Osteocyte (in vitro differentiated cells): ENCODE data around the gene IGFL4. TPM values are rescaled to one million over a fixed set of nuclear protein-coding genes. Genes with fewer than 3 reads are reported as not detected.

Experiments used
- DNase-seq: peaks from one replicate; pipeline ENCODE4 v3.0.0; 2021; ENCODE audit warnings: mixed read lengths; ENCODE audit not compliant: unreplicated experiment; ENCODE audit errors: extremely low spot score
- H3K27ac Mint-ChIP-seq: one replicate; pipeline ENCODE4 v1.8.0; 2021; ENCODE audit warnings: mild to moderate bottlenecking, mixed read lengths; ENCODE audit not compliant: unreplicated experiment
- H3K27me3 Mint-ChIP-seq: one replicate; pipeline ENCODE4 v1.8.0; 2021; ENCODE audit warnings: mixed read lengths; ENCODE audit not compliant: unreplicated experiment
- H3K36me3 Mint-ChIP-seq: one replicate; pipeline ENCODE4 v1.8.0; 2021; ENCODE audit warnings: mixed read lengths; ENCODE audit not compliant: unreplicated experiment
- H3K4me1 Mint-ChIP-seq: one replicate; pipeline ENCODE4 v1.8.0; 2021; ENCODE audit warnings: mixed read lengths; ENCODE audit not compliant: unreplicated experiment
- H3K4me3 Mint-ChIP-seq: one replicate; pipeline ENCODE4 v1.8.0; 2021; ENCODE audit warnings: mild to moderate bottlenecking, moderate library complexity, mixed read lengths; ENCODE audit not compliant: unreplicated experiment
- H3K9me3 Mint-ChIP-seq: one replicate; pipeline ENCODE4 v1.8.0; 2021; ENCODE audit warnings: mixed read lengths; ENCODE audit not compliant: unreplicated experiment
- CTCF ChIP-seq: fragments of 200-600 bp; sonication (generic); IDR thresholded peaks from 2 replicates; pipeline ENCODE4 v1.5.0; 2021; ENCODE audit warnings: antibody characterized with exemption, mild to moderate bottlenecking, moderate library complexity
- total RNA-seq: library from RNA; stranded (reverse); gene quantifications from 2 replicates; pipeline ENCODE4 v1.2.1, GENCODE V29; 2021

The IGFL4 gene
- total RNA-seq, 1 donor from 2014 or later = not detected

- no peak for DNase-seq
- H3K4me1 Mint-ChIP-seq = peaks cover 5% of the 10 kb centered on the region
- H3K27me3 Mint-ChIP-seq = peaks cover 86% of the 10 kb centered on the region
These were observed 29.1 kb upstream of the IGFL4 start for GRCh38 chr19:46069806-46070341.

GRCh38 chr19:46068345-46069258, 27.8 kb upstream of the IGFL4 start:
- no peaks in the 10 kb centered on the region for H3K36me3 Mint-ChIP-seq
- peaks cover 5% of the 10 kb centered on the region for H3K4me1 Mint-ChIP-seq
- no peaks in the 10 kb centered on the region for H3K9me3 Mint-ChIP-seq
- TF ChIP-seq CTCF = no peak
- no peak overlapping the region for H3K27ac Mint-ChIP-seq
- H3K4me3 Mint-ChIP-seq = no peak overlapping the region
- peaks cover 84% of the 10 kb centered on the region for H3K27me3 Mint-ChIP-seq
- no peak for DNase-seq

More at GRCh38 chr19:46069806-46070341, 29.1 kb upstream of the IGFL4 start:
- Mint-ChIP-seq H3K9me3 (no peaks in the 10 kb centered on the region), H3K4me3 (no peak overlapping the region), H3K36me3 (no peaks in the 10 kb centered on the region), H3K27ac (no peak overlapping the region)
- no peak for TF ChIP-seq CTCF

- no peaks in the 10 kb centered on the region for H3K36me3 Mint-ChIP-seq
- H3K27ac Mint-ChIP-seq = no peak overlapping the region
- no peaks in the 10 kb centered on the region for H3K9me3 Mint-ChIP-seq
- peaks cover 5% of the 10 kb centered on the region for H3K4me1 Mint-ChIP-seq
- no peak overlapping the region for H3K4me3 Mint-ChIP-seq
- DNase-seq = no peak
- H3K27me3 Mint-ChIP-seq = peaks cover 81% of the 10 kb centered on the region
- no peak for TF ChIP-seq CTCF
These were observed 26.9 kb upstream of the IGFL4 start for GRCh38 chr19:46067691-46068090.

- peaks cover 5% of the 10 kb centered on the region for H3K4me1 Mint-ChIP-seq
- TF ChIP-seq CTCF = no peak
- H3K9me3 Mint-ChIP-seq = peaks cover under 1% of the 10 kb centered on the region
These were observed 25.7 kb upstream of the IGFL4 start for GRCh38 chr19:46066471-46066870.

GRCh38 chr19:46065486-46066071, 24.8 kb upstream of the IGFL4 start:
- Mint-ChIP-seq H3K27ac (no peak overlapping the region), H3K9me3 (peaks cover 6% of the 10 kb centered on the region), H3K27me3 (peaks cover 78% of the 10 kb centered on the region), H3K4me1 (peaks cover 5% of the 10 kb centered on the region), H3K4me3 (no peak overlapping the region), H3K36me3 (no peaks in the 10 kb centered on the region)
- no peak for DNase-seq
- no peak for TF ChIP-seq CTCF

More at GRCh38 chr19:46066471-46066870, 25.7 kb upstream of the IGFL4 start:
- DNase-seq = no peak
- H3K36me3 Mint-ChIP-seq = no peaks in the 10 kb centered on the region
- H3K27me3 Mint-ChIP-seq = peaks cover 81% of the 10 kb centered on the region
- H3K4me3 Mint-ChIP-seq = no peak overlapping the region
- H3K27ac Mint-ChIP-seq = no peak overlapping the region
